H9 (cell line): Measurements from ENCODE around the gene ALOX5AP. TPM values are rescaled to one million over a fixed set of nuclear protein-coding genes. Genes with fewer than 3 reads are reported as not detected.

Experiments
- DNase-seq: peaks from one replicate; pipeline ENCODE4 v3.0.0-alpha.2; 2017
- H2AFZ ChIP-seq: one replicate; pipeline ENCODE4 v1.6.1; 2013; ENCODE audit warnings: mild to moderate bottlenecking, low read length, control low read depth, moderate library complexity
- H2AK5ac ChIP-seq: 2 replicates; pipeline ENCODE4 v1.6.1; 2013; ENCODE audit warnings: low read length, control low read depth, mixed read lengths; ENCODE audit not compliant: insufficient read length
- H2BK120ac ChIP-seq: one replicate; pipeline ENCODE4 v1.6.1; 2013; ENCODE audit warnings: low read depth, mild to moderate bottlenecking, low read length, control low read depth, inconsistent platforms; ENCODE audit not compliant: poor library complexity, severe bottlenecking
- H2BK12ac ChIP-seq: 2 replicates; pipeline ENCODE4 v1.6.1; 2013; ENCODE audit warnings: low read length, control low read depth, mixed read lengths, low read depth; ENCODE audit not compliant: insufficient read length
- H2BK15ac ChIP-seq: 2 replicates; pipeline ENCODE4 v1.6.1; 2013; ENCODE audit warnings: low read depth, low read length, control low read depth
- H2BK20ac ChIP-seq: one replicate; pipeline ENCODE4 v1.6.1; 2013; ENCODE audit warnings: low read depth, mild to moderate bottlenecking, low read length, control low read depth, inconsistent platforms; ENCODE audit not compliant: poor library complexity, severe bottlenecking
- H2BK5ac ChIP-seq: 2 replicates; pipeline ENCODE4 v1.6.1; 2013; ENCODE audit warnings: low read length, control low read depth, mixed read lengths; ENCODE audit not compliant: insufficient read length
- H3K14ac ChIP-seq: 2 replicates; pipeline ENCODE4 v1.6.1; 2013; ENCODE audit warnings: low read length, control low read depth; ENCODE audit not compliant: insufficient read depth
- H3K18ac ChIP-seq: 2 replicates; pipeline ENCODE4 v1.6.1; 2013; ENCODE audit warnings: low read depth, mild to moderate bottlenecking, mixed read lengths, low read length, control low read depth; ENCODE audit not compliant: insufficient read length
- H3K23ac ChIP-seq: 2 replicates; pipeline ENCODE4 v1.6.1; 2013; ENCODE audit warnings: low read length, control low read depth, mixed read lengths, low read depth; ENCODE audit not compliant: insufficient read length
- H3K23me2 ChIP-seq: 2 replicates; pipeline ENCODE4 v1.6.1; 2013; ENCODE audit warnings: low read depth, mild to moderate bottlenecking, mixed read lengths, low read length, control low read depth; ENCODE audit not compliant: insufficient read length, poor library complexity, severe bottlenecking
- H3K27ac ChIP-seq: 2 replicates; pipeline ENCODE4 v1.5.1; 2013; ENCODE audit warnings: low read length, control low read depth, mixed read lengths, low read depth; ENCODE audit not compliant: insufficient read length
- H3K27me3 ChIP-seq: 2 replicates; pipeline ENCODE4 v1.6.1; 2013; ENCODE audit warnings: low read length, control low read depth, inconsistent platforms; ENCODE audit not compliant: insufficient read depth
- H3K4ac ChIP-seq: 2 replicates; pipeline ENCODE4 v1.6.1; 2013; ENCODE audit warnings: low read depth, mild to moderate bottlenecking, control low read depth, inconsistent platforms, low read length, moderate library complexity
- H3K4me1 ChIP-seq: 2 replicates; pipeline ENCODE4 v1.6.1; 2013; ENCODE audit warnings: low read length, control low read depth, inconsistent platforms; ENCODE audit not compliant: insufficient read depth
- H3K4me2 ChIP-seq: 2 replicates; pipeline ENCODE4 v1.6.1; 2013; ENCODE audit warnings: low read length, control low read depth, mixed read lengths; ENCODE audit not compliant: insufficient read length, insufficient read depth
- H3K56ac ChIP-seq: 2 replicates; pipeline ENCODE4 v1.6.1; 2013; ENCODE audit warnings: low read depth, mild to moderate bottlenecking, mixed read lengths, low read length, control low read depth; ENCODE audit not compliant: insufficient read length
- H3K79me1 ChIP-seq: 2 replicates; pipeline ENCODE4 v1.6.1; 2013; ENCODE audit warnings: low read depth, mild to moderate bottlenecking, moderate library complexity, low read length, control low read depth, inconsistent platforms; ENCODE audit not compliant: insufficient read depth, poor library complexity, severe bottlenecking
- H3K79me2 ChIP-seq: 2 replicates; pipeline ENCODE4 v1.6.1; 2013; ENCODE audit warnings: low read length, control low read depth, inconsistent platforms; ENCODE audit not compliant: insufficient read depth
- H3K9ac ChIP-seq: 2 replicates; pipeline ENCODE4 v1.6.1; 2013; ENCODE audit warnings: low read length, control low read depth, mixed read lengths; ENCODE audit not compliant: insufficient read length; ENCODE audit errors: extremely low read depth
- H3K9me3 ChIP-seq: one replicate; pipeline ENCODE4 v1.6.1; 2013; ENCODE audit warnings: low read depth, low read length, inconsistent platforms; ENCODE audit not compliant: control insufficient read depth
- H3T11ph ChIP-seq: one replicate; pipeline ENCODE4 v1.6.1; 2013; ENCODE audit warnings: mild to moderate bottlenecking, low read length, control low read depth, inconsistent platforms
- H4K20me1 ChIP-seq: one replicate; pipeline ENCODE4 v1.6.1; 2013; ENCODE audit not compliant: control insufficient read depth, insufficient read length, insufficient read depth
- H4K5ac ChIP-seq: 2 replicates; pipeline ENCODE4 v1.6.1; 2013; ENCODE audit warnings: low read depth, mild to moderate bottlenecking, mixed read lengths, low read length, control low read depth; ENCODE audit not compliant: insufficient read length
- H4K8ac ChIP-seq: replicated peaks from 2 replicates; pipeline ENCODE4 v1.6.1; 2013; ENCODE audit warnings: low read length, control low read depth, mixed read lengths, low read depth; ENCODE audit not compliant: insufficient read length
- H4K91ac ChIP-seq: 2 replicates; pipeline ENCODE4 v1.6.1; 2013; ENCODE audit warnings: low read depth, mild to moderate bottlenecking, moderate library complexity, mixed read lengths, low read length, control low read depth; ENCODE audit not compliant: insufficient read length
- H3K27ac Mint-ChIP-seq, 3 experiments: 2 replicates in 2 of 3; 3 replicates in 1 of 3; pipeline ENCODE4 v1.8.0; 2020 to 2021; ENCODE audit warnings: mixed read lengths in 3 of 3, mild to moderate bottlenecking in 1 of 3, moderate library complexity in 1 of 3
- H3K27me3 Mint-ChIP-seq: 2 replicates; pipeline ENCODE4 v1.8.0; 2021; ENCODE audit warnings: low read depth, mild to moderate bottlenecking, moderate library complexity, mixed read lengths
- H3K36me3 Mint-ChIP-seq, 3 experiments: 2 replicates in 2 of 3; 3 replicates in 1 of 3; pipeline ENCODE4 v1.8.0; 2020 to 2021; ENCODE audit warnings: low read depth in 3 of 3, mixed read lengths in 3 of 3; ENCODE audit not compliant: insufficient read depth in 1 of 3
- H3K4me1 Mint-ChIP-seq, 2 experiments: 2 replicates each; pipeline ENCODE4 v1.8.0; 2020; ENCODE audit warnings: mixed read lengths in 2 of 2
- H3K4me3 Mint-ChIP-seq, 2 experiments: 2 replicates in 1 of 2; 3 replicates in 1 of 2; pipeline ENCODE4 v1.8.0; 2020 to 2021; ENCODE audit warnings: mild to moderate bottlenecking in 2 of 2, mixed read lengths in 2 of 2, moderate library complexity in 1 of 2
- H3K9me3 Mint-ChIP-seq, 2 experiments: 2 replicates in 1 of 2; 3 replicates in 1 of 2; pipeline ENCODE4 v1.8.0; 2020; ENCODE audit warnings: mild to moderate bottlenecking in 2 of 2, mixed read lengths in 2 of 2, moderate library complexity in 1 of 2
- CTCF ChIP-seq: fragments of 200-600 bp; sonication (generic); conservative IDR thresholded peaks from 3 replicates; pipeline ENCODE4 v1.8.0; 2021; ENCODE audit warnings: antibody characterized with exemption, mild to moderate bottlenecking
- WGBS: extraction: QIAGEN DNeasy Blood & Tissue Kit; methylation state at CpG from one replicate; pipeline ENCODE4 v1.1.7; 2013; ENCODE audit warnings: missing lambda C conversion rate, low lambda C conversion rate, mixed read lengths; ENCODE audit not compliant: insufficient read length; ENCODE audit errors: extremely low coverage; 5-methylcytosine and 5-hydroxymethylcytosine counted together
- total RNA-seq: library from RNA; stranded (reverse); gene quantifications from 2 replicates; pipeline ENCODE4 v1.2.1, GENCODE V29; 2021

ALOX5AP gene
- total RNA-seq, 1 experiment from 2014 or later = not detected

GRCh38 chr13:30804474-30804873, 69.1 kb downstream of the ALOX5AP start:
- H3K27ac Mint-ChIP-seq = no peak overlapping the region
- no peaks in the 10 kb centered on the region for H3K79me2 ChIP-seq
- no peak overlapping the region for H2AFZ ChIP-seq
- H4K8ac ChIP-seq = no peak overlapping the region
- H4K5ac ChIP-seq = no peak overlapping the region
- no peak overlapping the region for H3T11ph ChIP-seq
- H3K4me3 Mint-ChIP-seq = no peak overlapping the region
- H3K9me3 Mint-ChIP-seq = no peaks in the 10 kb centered on the region; a peak in 1 of 5 replicates
- no peaks in the 10 kb centered on the region for H4K20me1 ChIP-seq
- H3K79me1 ChIP-seq = no peaks in the 10 kb centered on the region
- H3K9ac ChIP-seq = no peak overlapping the region
- no peak overlapping the region for H2BK120ac ChIP-seq
- no peak overlapping the region for H3K56ac ChIP-seq
- H3K9me3 ChIP-seq = no peaks in the 10 kb centered on the region
- no peak overlapping the region for H2BK15ac ChIP-seq
- H3K27me3 Mint-ChIP-seq = peaks cover 12% of the 10 kb centered on the region
- no peak overlapping the region for H4K91ac ChIP-seq
- H3K4ac ChIP-seq = no peak overlapping the region
- no peak overlapping the region for H3K27ac ChIP-seq
- H2BK5ac ChIP-seq = no peak overlapping the region
- no peak overlapping the region for H3K14ac ChIP-seq
- no peak for DNase-seq
- WGBS = no CpG with 5 or more reads among the region's 5 CpGs
- no peak overlapping the region for H2BK12ac ChIP-seq
- H3K4me1 Mint-ChIP-seq = peaks cover 9 to 10% of the 10 kb centered on the region in 2 experiments
- H2AK5ac ChIP-seq = no peak overlapping the region
- H2BK20ac ChIP-seq = no peak overlapping the region
- H3K18ac ChIP-seq = no peak overlapping the region
- H3K4me2 ChIP-seq = no peak overlapping the region
- peak; percentile 44; the same call in 2 of the 3 replicates for TF ChIP-seq CTCF
- H3K4me1 ChIP-seq = no peaks in the 10 kb centered on the region; the same call in 1 of the 2 replicates
- H3K23me2 ChIP-seq = no peaks in the 10 kb centered on the region
- no peaks in the 10 kb centered on the region for H3K27me3 ChIP-seq
- H3K36me3 Mint-ChIP-seq = no peaks in the 10 kb centered on the region
- no peak overlapping the region for H3K23ac ChIP-seq
